HCT116 (cell line): ENCODE measurements around the gene SPEM1.

Experiments
- CBX3 ChIP-seq: IDR thresholded peaks from 2 replicates; pipeline ENCODE4 v1.6.1; 2012; ENCODE audit warnings: low read depth
- ELF1 ChIP-seq: IDR thresholded peaks from 2 replicates; pipeline ENCODE4 v1.6.1; 2012; ENCODE audit warnings: low read depth, borderline replicate concordance
- EZH2 ChIP-seq: fragments of 200-600 bp; sonication (generic); IDR thresholded peaks from 2 replicates; pipeline ENCODE4 v1.6.1; 2017; ENCODE audit warnings: antibody characterized with exemption, mixed run types
- EZH2phosphoT487 ChIP-seq: fragments of 200-600 bp; IDR thresholded peaks from 2 replicates; pipeline ENCODE4 v1.6.1; 2018; ENCODE audit warnings: antibody characterized with exemption, borderline replicate concordance
- FOSL1 ChIP-seq: IDR thresholded peaks from 2 replicates; pipeline ENCODE4 v1.6.1; 2012; ENCODE audit warnings: low read depth
- JUND ChIP-seq: IDR thresholded peaks from 2 replicates; pipeline ENCODE4 v1.6.1; 2012
- POLR2A ChIP-seq: IDR thresholded peaks from 2 replicates; pipeline ENCODE4 v1.7.0; 2011; ENCODE audit warnings: borderline replicate concordance; ENCODE audit not compliant: insufficient read depth, insufficient read length; ENCODE audit errors: extremely low read depth
- POLR2AphosphoS5 ChIP-seq: IDR thresholded peaks from 2 replicates; pipeline ENCODE4 v1.6.1; 2011; ENCODE audit warnings: mild to moderate bottlenecking, low read depth, low read length, moderate library complexity
- RAD21 ChIP-seq: IDR thresholded peaks from 2 replicates; pipeline ENCODE4 v1.6.1; 2012; ENCODE audit warnings: low read depth, mild to moderate bottlenecking
- SIN3A ChIP-seq: IDR thresholded peaks from 2 replicates; pipeline ENCODE4 v1.6.1; 2012; ENCODE audit warnings: low read depth
- TF ChIP-seq, protein P1 (sequence below), 3 experiments: fragments of 200-600 bp in 1 of 3; sonication (generic) in 1 of 3; IDR thresholded peaks in 2 of 3; conservative IDR thresholded peaks in 1 of 3; 2 replicates each; pipeline ENCODE4 v1.5.1; 2012 to 2017; ENCODE audit warnings: low read depth in 2 of 3, low read length in 2 of 3, antibody characterized with exemption in 1 of 3, borderline replicate concordance in 1 of 3, control low read depth in 1 of 3, mild to moderate bottlenecking in 1 of 3, mixed read lengths in 1 of 3, mixed run types in 1 of 3, moderate library complexity in 1 of 3; ENCODE audit not compliant: insufficient read depth in 1 of 3
- TF ChIP-seq, protein P2 (sequence below): IDR thresholded peaks from 2 replicates; pipeline ENCODE4 v1.6.1; 2012; ENCODE audit warnings: low read depth
- TF ChIP-seq, protein P3 (sequence below): IDR thresholded peaks from 2 replicates; pipeline ENCODE4 v1.6.1; 2012

DNA sequence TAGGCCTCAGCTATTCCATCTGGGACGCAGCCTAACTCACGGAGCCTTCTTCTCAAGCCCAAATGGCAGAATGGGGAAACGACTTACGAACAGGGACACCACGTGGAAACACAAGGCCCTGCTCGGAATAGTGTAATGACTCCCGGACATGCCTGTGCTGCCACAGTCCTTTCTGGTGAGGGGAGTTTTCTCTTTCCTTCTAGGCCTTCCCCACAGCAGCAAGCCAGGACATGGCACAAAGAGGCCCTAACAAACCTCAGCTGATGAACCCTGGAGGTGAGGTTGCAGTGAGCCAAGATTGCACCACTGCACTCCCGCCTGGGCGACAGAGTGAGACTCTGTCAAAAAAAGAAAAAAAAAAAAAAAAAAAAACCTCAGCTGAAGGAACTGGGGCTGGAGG is 44.0 kb downstream of the SPEM1 start:
- TF ChIP-seq, protein P1, sequence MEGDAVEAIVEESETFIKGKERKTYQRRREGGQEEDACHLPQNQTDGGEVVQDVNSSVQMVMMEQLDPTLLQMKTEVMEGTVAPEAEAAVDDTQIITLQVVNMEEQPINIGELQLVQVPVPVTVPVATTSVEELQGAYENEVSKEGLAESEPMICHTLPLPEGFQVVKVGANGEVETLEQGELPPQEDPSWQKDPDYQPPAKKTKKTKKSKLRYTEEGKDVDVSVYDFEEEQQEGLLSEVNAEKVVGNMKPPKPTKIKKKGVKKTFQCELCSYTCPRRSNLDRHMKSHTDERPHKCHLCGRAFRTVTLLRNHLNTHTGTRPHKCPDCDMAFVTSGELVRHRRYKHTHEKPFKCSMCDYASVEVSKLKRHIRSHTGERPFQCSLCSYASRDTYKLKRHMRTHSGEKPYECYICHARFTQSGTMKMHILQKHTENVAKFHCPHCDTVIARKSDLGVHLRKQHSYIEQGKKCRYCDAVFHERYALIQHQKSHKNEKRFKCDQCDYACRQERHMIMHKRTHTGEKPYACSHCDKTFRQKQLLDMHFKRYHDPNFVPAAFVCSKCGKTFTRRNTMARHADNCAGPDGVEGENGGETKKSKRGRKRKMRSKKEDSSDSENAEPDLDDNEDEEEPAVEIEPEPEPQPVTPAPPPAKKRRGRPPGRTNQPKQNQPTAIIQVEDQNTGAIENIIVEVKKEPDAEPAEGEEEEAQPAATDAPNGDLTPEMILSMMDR (IDR thresholded peaks at IDR 0.05 in 2 of 3, conservative IDR thresholded peaks at IDR 0.05 in 1 of 3; ENCODE audit: borderline replicate concordance in 1 of 3, insufficient read depth in 1 of 3, low read depth in 2 of 3, low read length in 2 of 3), result no peak
- TF ChIP-seq EZH2, result no peak
- TF ChIP-seq POLR2AphosphoS5, result no peak
- no peak for TF ChIP-seq POLR2A
- TF ChIP-seq JUND, result no peak
- TF ChIP-seq CBX3, result no peak
- no peak for TF ChIP-seq FOSL1
- TF ChIP-seq RAD21, result no peak
- TF ChIP-seq, protein P2, sequence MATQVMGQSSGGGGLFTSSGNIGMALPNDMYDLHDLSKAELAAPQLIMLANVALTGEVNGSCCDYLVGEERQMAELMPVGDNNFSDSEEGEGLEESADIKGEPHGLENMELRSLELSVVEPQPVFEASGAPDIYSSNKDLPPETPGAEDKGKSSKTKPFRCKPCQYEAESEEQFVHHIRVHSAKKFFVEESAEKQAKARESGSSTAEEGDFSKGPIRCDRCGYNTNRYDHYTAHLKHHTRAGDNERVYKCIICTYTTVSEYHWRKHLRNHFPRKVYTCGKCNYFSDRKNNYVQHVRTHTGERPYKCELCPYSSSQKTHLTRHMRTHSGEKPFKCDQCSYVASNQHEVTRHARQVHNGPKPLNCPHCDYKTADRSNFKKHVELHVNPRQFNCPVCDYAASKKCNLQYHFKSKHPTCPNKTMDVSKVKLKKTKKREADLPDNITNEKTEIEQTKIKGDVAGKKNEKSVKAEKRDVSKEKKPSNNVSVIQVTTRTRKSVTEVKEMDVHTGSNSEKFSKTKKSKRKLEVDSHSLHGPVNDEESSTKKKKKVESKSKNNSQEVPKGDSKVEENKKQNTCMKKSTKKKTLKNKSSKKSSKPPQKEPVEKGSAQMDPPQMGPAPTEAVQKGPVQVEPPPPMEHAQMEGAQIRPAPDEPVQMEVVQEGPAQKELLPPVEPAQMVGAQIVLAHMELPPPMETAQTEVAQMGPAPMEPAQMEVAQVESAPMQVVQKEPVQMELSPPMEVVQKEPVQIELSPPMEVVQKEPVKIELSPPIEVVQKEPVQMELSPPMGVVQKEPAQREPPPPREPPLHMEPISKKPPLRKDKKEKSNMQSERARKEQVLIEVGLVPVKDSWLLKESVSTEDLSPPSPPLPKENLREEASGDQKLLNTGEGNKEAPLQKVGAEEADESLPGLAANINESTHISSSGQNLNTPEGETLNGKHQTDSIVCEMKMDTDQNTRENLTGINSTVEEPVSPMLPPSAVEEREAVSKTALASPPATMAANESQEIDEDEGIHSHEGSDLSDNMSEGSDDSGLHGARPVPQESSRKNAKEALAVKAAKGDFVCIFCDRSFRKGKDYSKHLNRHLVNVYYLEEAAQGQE, result no peak
- TF ChIP-seq SIN3A, result no peak
- no peak for TF ChIP-seq EZH2phosphoT487
- no peak for TF ChIP-seq ELF1
- TF ChIP-seq, protein P3, sequence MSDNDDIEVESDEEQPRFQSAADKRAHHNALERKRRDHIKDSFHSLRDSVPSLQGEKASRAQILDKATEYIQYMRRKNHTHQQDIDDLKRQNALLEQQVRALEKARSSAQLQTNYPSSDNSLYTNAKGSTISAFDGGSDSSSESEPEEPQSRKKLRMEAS, result no peak
